DND-41 (cell line): ENCODE data around the gene MEF2D.

Source experiments
- ATAC-seq: fragments of 200-7000 bp; cut with Tn5 transposase; 3 replicates; pipeline ENCODE4 v1.9.1; 2021; ENCODE audit warnings: low read depth; ENCODE audit not compliant: insufficient read depth
- DNase-seq: peaks from one replicate; pipeline ENCODE4 v3.0.0-alpha.2; 2020
- H2AFZ ChIP-seq: 2 replicates; pipeline ENCODE4 v1.6.0; 2012; ENCODE audit warnings: low read depth, low read length
- H3K27ac ChIP-seq: 2 replicates; pipeline ENCODE4 v1.5.1; 2012; ENCODE audit warnings: low read length, inconsistent platforms
- H3K27me3 ChIP-seq: fragments of 200-600 bp; sonication (generic); 2 replicates; pipeline ENCODE4 v1.6.0; 2012; ENCODE audit warnings: low read length, mild to moderate bottlenecking, inconsistent platforms; ENCODE audit not compliant: insufficient read depth, poor library complexity
- H3K36me3 ChIP-seq: 2 replicates; pipeline ENCODE4 v1.5.1; 2012; ENCODE audit warnings: low read length, inconsistent platforms; ENCODE audit not compliant: insufficient read depth
- H3K4me1 ChIP-seq: 2 replicates; pipeline ENCODE4 v1.5.1; 2012; ENCODE audit warnings: mild to moderate bottlenecking, low read length; ENCODE audit not compliant: insufficient read depth
- H3K4me2 ChIP-seq: 2 replicates; pipeline ENCODE4 v1.6.0; 2012; ENCODE audit warnings: mild to moderate bottlenecking, moderate library complexity, low read length, inconsistent platforms; ENCODE audit not compliant: insufficient read depth
- H3K4me3 ChIP-seq, 2 experiments: fragments of 200-600 bp in 1 of 2; shearing (Covaris generic) in 1 of 2; 2 replicates each; pipeline ENCODE4 v1.5.1; 2012 to 2016; ENCODE audit warnings: inconsistent platforms in 2 of 2, low read length in 2 of 2, mild to moderate bottlenecking in 2 of 2, low read depth in 1 of 2, moderate library complexity in 1 of 2
- H3K79me2 ChIP-seq: 2 replicates; pipeline ENCODE4 v1.6.0; 2012; ENCODE audit warnings: low read length, inconsistent platforms; ENCODE audit not compliant: insufficient read depth
- H3K9ac ChIP-seq: 2 replicates; pipeline ENCODE4 v1.6.0; 2012; ENCODE audit warnings: low read depth, mild to moderate bottlenecking, inconsistent platforms, low read length, moderate library complexity
- H3K9me3 ChIP-seq: 2 replicates; pipeline ENCODE4 v1.5.1; 2012; ENCODE audit warnings: low read length, moderate library complexity, mild to moderate bottlenecking, inconsistent platforms; ENCODE audit not compliant: insufficient read depth, severe bottlenecking
- H4K20me1 ChIP-seq: 2 replicates; pipeline ENCODE4 v1.6.0; 2012; ENCODE audit warnings: low read length; ENCODE audit not compliant: insufficient read depth
- EZH2 ChIP-seq: IDR thresholded peaks from 3 replicates; pipeline ENCODE4 v1.6.1; 2012; ENCODE audit warnings: borderline replicate concordance, low read depth, mild to moderate bottlenecking, moderate library complexity, low read length, inconsistent platforms; ENCODE audit not compliant: severe bottlenecking
- TF ChIP-seq, protein P1 (sequence below): IDR thresholded peaks from 2 replicates; pipeline ENCODE4 v1.5.1; 2012; ENCODE audit warnings: borderline replicate concordance, low read length, moderate library complexity, mild to moderate bottlenecking; ENCODE audit not compliant: poor library complexity, severe bottlenecking; ENCODE audit errors: extremely low read depth

The MEF2D gene

DNA sequence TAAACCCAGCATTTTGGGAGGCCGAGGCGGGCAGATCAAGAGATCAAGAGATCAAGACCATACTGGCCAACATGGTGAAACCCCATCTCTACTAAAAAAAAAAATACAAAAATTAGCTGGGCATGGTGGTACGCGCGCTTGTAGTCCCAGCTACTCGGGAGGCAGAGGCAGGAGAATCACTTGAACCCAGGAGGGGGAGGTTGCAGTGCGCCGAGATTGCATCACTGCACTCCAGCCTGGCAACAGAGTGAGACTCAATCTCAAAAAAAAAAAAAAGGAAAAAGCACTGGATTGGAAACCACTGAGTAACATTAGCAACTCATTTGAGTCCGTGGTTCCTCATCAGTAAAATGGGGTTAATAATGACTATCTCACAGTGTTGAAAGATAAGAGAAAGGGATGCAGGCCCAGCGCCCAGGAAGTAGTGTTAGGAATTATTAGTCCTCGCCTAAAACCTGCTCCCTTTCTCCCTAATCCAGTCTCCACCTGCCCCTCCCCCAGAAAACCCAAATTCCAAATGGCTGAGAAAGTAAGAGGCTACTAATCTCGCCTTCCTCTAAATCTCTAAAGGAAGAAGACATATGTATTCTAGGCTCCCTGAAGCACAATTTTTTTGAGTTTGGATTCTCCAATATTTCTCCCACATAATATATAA is 82.0 kb downstream of the MEF2D start:
- peaks cover 15% of the 10 kb centered on the region for H3K27me3 ChIP-seq
- no peaks in the 10 kb centered on the region for H4K20me1 ChIP-seq
- no peaks in the 10 kb centered on the region for H3K79me2 ChIP-seq
- H3K36me3 ChIP-seq, result no peaks in the 10 kb centered on the region
- H3K4me2 ChIP-seq, result no peak overlapping the region
- no peak for TF ChIP-seq EZH2
- no peak overlapping the region for H3K27ac ChIP-seq
- ATAC-seq (no peak), DNase-seq (no peak)
- H3K9me3 ChIP-seq, result no peaks in the 10 kb centered on the region
- no peak overlapping the region for H3K4me3 ChIP-seq
- H3K4me1 ChIP-seq, result no peaks in the 10 kb centered on the region
- no peak overlapping the region for H2AFZ ChIP-seq
- H3K9ac ChIP-seq, result no peak overlapping the region

DNA sequence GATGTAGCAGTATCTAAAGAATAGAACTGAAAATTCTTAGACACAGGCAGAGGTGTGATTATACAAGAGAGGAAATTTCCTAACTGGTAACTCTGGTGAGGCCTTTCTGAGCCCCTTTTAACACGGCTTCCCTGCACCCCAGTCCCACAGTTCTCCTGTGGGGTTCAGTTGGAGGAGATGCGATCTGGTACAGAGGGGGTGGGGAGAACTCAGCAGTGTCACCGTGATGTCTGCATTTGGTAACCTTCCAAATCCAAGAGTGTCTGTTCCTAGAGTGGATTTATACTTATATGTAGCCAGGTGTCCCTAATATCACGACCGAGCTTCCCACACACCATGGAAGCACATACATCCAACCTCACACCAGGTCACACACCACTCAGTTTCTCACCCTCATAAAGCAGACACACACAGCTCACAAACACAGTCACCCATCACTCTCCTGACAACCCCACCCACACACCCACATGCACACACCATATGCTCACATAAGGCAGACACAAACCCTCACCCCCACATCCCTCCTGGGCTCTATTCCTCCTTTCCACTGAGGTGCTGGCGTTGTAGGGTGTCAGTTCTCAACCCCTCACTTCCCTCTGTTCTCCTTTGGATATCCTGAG is 83.1 kb downstream of the MEF2D start:
- DNase-seq, result no peak
- Histone ChIP-seq H3K4me1 (no peaks in the 10 kb centered on the region), H4K20me1 (no peaks in the 10 kb centered on the region), H3K9ac (no peak overlapping the region), H3K4me2 (no peak overlapping the region), H3K79me2 (no peaks in the 10 kb centered on the region), H3K4me3 (no peak overlapping the region), H3K9me3 (no peaks in the 10 kb centered on the region), H3K27ac (no peak overlapping the region), H3K36me3 (no peaks in the 10 kb centered on the region), H3K27me3 (peaks cover 11% of the 10 kb centered on the region), H2AFZ (no peak overlapping the region)
- ATAC-seq, result no peak
- TF ChIP-seq, protein P1, sequence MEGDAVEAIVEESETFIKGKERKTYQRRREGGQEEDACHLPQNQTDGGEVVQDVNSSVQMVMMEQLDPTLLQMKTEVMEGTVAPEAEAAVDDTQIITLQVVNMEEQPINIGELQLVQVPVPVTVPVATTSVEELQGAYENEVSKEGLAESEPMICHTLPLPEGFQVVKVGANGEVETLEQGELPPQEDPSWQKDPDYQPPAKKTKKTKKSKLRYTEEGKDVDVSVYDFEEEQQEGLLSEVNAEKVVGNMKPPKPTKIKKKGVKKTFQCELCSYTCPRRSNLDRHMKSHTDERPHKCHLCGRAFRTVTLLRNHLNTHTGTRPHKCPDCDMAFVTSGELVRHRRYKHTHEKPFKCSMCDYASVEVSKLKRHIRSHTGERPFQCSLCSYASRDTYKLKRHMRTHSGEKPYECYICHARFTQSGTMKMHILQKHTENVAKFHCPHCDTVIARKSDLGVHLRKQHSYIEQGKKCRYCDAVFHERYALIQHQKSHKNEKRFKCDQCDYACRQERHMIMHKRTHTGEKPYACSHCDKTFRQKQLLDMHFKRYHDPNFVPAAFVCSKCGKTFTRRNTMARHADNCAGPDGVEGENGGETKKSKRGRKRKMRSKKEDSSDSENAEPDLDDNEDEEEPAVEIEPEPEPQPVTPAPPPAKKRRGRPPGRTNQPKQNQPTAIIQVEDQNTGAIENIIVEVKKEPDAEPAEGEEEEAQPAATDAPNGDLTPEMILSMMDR, result no peak
- TF ChIP-seq EZH2, result no peak

- Histone ChIP-seq H3K4me2 (no peak overlapping the region), H3K9me3 (no peaks in the 10 kb centered on the region), H3K4me1 (no peaks in the 10 kb centered on the region), H3K4me3 (no peak overlapping the region), H3K27ac (no peak overlapping the region), H4K20me1 (no peaks in the 10 kb centered on the region), H2AFZ (no peak overlapping the region), H3K79me2 (no peaks in the 10 kb centered on the region), H3K9ac (no peak overlapping the region), H3K27me3 (peaks cover 8% of the 10 kb centered on the region), H3K36me3 (no peaks in the 10 kb centered on the region)
- DNase-seq (no peak), ATAC-seq (no peak)
- no peak for TF ChIP-seq EZH2
Observed at GRCh38 chr1:156416993-156417392, 83.6 kb downstream of the MEF2D start.

DNA sequence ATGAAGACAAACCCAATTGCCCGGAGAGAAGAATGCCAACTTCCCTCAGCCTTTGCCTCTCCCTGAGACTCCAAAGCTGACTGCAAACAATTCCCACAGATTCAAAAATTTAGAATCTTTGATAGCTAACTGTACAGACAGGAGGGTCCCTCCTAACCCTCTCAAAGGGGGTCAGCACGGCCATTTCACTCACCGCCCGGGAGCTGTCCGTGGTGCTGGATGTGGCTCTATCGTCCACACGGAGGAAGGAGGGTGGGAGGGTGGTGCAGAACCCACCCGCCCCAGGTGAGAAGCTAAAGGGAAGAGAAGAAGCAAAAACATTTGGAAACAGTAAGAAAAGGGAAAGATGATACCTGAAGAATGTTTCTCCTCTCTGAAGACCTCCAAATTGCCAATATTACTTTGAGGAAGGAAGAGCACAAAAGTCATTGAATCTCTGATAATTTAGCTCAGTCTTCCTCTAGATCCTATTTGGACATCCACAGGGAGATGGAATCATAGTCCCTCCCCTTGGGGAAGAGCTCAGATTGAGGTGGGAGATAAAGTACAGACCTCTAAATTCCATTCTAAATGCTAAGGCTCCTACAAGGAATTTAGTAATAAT is 86.0 kb downstream of the MEF2D start:
- Histone ChIP-seq H3K4me2 (no peak overlapping the region), H3K4me3 (no peak overlapping the region), H3K9ac (no peak overlapping the region), H3K9me3 (no peaks in the 10 kb centered on the region), H2AFZ (no peak overlapping the region), H4K20me1 (no peaks in the 10 kb centered on the region), H3K4me1 (no peaks in the 10 kb centered on the region), H3K36me3 (no peaks in the 10 kb centered on the region), H3K79me2 (no peaks in the 10 kb centered on the region), H3K27ac (no peak overlapping the region), H3K27me3 (peaks cover 6% of the 10 kb centered on the region)
- ATAC-seq (no peak), DNase-seq (peak; percentile 18)
- TF ChIP-seq, protein P1, result no peak
- no peak for TF ChIP-seq EZH2
